Osteocyte (in vitro differentiated cells): Measurements from ENCODE around the gene C1orf159. TPM values are rescaled to one million over a fixed set of nuclear protein-coding genes. Genes with fewer than 3 reads are reported as not detected.

Experiments used
- DNase-seq: peaks from one replicate; pipeline ENCODE4 v3.0.0; 2021; ENCODE audit warnings: mixed read lengths; ENCODE audit not compliant: unreplicated experiment; ENCODE audit errors: extremely low spot score
- H3K27ac Mint-ChIP-seq: one replicate; pipeline ENCODE4 v1.8.0; 2021; ENCODE audit warnings: mild to moderate bottlenecking, mixed read lengths; ENCODE audit not compliant: unreplicated experiment
- H3K27me3 Mint-ChIP-seq: one replicate; pipeline ENCODE4 v1.8.0; 2021; ENCODE audit warnings: mixed read lengths; ENCODE audit not compliant: unreplicated experiment
- H3K36me3 Mint-ChIP-seq: one replicate; pipeline ENCODE4 v1.8.0; 2021; ENCODE audit warnings: mixed read lengths; ENCODE audit not compliant: unreplicated experiment
- H3K4me1 Mint-ChIP-seq: one replicate; pipeline ENCODE4 v1.8.0; 2021; ENCODE audit warnings: mixed read lengths; ENCODE audit not compliant: unreplicated experiment
- H3K4me3 Mint-ChIP-seq: one replicate; pipeline ENCODE4 v1.8.0; 2021; ENCODE audit warnings: mild to moderate bottlenecking, moderate library complexity, mixed read lengths; ENCODE audit not compliant: unreplicated experiment
- H3K9me3 Mint-ChIP-seq: one replicate; pipeline ENCODE4 v1.8.0; 2021; ENCODE audit warnings: mixed read lengths; ENCODE audit not compliant: unreplicated experiment
- total RNA-seq: library from RNA; stranded (reverse); gene quantifications from 2 replicates; pipeline ENCODE4 v1.2.1, GENCODE V29; 2021
- TF ChIP-seq, protein P1 (sequence below): fragments of 200-600 bp; sonication (generic); IDR thresholded peaks from 2 replicates; pipeline ENCODE4 v1.5.0; 2021; ENCODE audit warnings: antibody characterized with exemption, mild to moderate bottlenecking, moderate library complexity

C1orf159 gene
- total RNA-seq, 1 donor from 2014 or later: 16.9 TPM

DNA sequence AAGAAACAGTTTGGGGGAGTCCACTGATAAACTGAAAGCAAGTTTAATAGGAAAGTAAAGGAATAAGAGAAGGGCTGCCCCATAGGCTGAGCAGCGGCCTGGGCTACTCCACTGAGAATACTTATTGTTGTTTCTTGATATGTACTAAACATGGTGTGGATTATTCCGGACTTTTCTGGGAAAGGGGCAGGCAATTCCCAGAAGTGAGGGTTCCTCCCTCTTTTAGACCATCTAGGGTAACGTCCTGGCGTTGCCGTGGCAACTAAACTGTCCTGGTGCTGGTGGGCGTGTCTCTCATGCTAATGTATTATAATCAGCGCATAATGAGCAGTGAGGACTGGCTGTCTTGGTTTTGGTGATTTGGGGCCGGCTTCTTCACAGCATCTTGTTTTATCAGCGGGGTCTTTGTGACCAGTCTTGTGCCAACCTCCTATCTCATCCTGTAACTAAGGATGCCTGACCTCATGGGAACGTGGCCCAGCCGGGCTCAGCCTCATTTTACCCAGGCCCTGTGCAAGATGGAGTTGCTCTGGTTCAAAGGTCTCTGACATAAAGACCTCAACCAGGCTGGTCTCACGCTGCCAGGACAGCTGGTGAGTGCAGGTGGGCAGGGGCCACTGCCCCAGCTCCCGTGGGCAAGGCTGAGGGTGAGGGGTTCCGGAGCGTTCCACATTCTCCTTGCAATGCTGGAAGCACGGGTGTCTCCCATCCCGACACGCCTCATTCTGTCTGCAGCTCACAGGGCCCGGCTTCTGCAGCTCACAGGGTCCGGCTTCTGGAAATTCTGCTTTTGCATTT, 19.6 kb upstream of the C1orf159 start:
- Mint-ChIP-seq H3K36me3 (no peaks in the 10 kb centered on the region), H3K27ac (no peak overlapping the region), H3K4me1 (no peaks in the 10 kb centered on the region), H3K4me3 (no peak overlapping the region), H3K27me3 (peaks cover 4% of the 10 kb centered on the region), H3K9me3 (no peaks in the 10 kb centered on the region)
- TF ChIP-seq, protein P1, sequence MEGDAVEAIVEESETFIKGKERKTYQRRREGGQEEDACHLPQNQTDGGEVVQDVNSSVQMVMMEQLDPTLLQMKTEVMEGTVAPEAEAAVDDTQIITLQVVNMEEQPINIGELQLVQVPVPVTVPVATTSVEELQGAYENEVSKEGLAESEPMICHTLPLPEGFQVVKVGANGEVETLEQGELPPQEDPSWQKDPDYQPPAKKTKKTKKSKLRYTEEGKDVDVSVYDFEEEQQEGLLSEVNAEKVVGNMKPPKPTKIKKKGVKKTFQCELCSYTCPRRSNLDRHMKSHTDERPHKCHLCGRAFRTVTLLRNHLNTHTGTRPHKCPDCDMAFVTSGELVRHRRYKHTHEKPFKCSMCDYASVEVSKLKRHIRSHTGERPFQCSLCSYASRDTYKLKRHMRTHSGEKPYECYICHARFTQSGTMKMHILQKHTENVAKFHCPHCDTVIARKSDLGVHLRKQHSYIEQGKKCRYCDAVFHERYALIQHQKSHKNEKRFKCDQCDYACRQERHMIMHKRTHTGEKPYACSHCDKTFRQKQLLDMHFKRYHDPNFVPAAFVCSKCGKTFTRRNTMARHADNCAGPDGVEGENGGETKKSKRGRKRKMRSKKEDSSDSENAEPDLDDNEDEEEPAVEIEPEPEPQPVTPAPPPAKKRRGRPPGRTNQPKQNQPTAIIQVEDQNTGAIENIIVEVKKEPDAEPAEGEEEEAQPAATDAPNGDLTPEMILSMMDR: no peak
- no peak for DNase-seq

DNA sequence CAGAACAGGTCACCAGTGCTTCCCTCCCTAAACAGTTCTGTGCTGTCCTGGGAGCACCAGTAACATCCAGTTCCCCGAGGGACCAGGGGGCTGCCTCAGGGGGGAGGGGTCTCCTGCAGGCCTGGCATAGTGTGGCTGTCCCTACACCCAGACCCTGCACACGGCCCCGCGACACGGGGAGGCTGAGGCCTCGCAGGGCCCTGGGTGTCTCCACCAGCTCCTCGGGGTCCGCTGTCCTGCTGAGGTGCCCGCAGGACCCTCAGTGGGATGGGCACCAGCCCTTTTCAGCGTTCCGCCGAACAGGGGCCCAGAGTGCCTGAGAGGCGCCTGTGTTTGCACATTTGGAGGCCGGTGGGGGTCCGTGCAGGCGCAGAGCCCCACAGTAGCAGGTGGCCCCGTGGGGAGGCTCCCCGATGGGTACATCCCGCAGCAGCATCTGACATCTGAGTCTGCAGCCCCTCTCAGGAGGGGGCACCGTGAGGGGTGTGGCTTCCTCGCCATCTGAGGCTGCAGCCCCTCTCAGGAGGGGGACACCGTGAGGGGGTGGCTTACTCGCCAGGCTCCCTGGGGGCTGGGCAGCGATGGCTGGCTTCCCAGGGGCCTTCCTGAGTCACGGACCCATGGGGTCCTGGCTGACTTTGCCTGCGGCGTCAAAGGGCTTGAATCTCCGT, 18.5 kb upstream of the C1orf159 start:
- no peak overlapping the region for H3K27ac Mint-ChIP-seq
- TF ChIP-seq, protein P1: no peak
- H3K36me3 Mint-ChIP-seq: no peaks in the 10 kb centered on the region
- no peaks in the 10 kb centered on the region for H3K4me1 Mint-ChIP-seq
- no peaks in the 10 kb centered on the region for H3K9me3 Mint-ChIP-seq
- DNase-seq: no peak
- no peak overlapping the region for H3K4me3 Mint-ChIP-seq
- peaks cover 4% of the 10 kb centered on the region for H3K27me3 Mint-ChIP-seq

DNA sequence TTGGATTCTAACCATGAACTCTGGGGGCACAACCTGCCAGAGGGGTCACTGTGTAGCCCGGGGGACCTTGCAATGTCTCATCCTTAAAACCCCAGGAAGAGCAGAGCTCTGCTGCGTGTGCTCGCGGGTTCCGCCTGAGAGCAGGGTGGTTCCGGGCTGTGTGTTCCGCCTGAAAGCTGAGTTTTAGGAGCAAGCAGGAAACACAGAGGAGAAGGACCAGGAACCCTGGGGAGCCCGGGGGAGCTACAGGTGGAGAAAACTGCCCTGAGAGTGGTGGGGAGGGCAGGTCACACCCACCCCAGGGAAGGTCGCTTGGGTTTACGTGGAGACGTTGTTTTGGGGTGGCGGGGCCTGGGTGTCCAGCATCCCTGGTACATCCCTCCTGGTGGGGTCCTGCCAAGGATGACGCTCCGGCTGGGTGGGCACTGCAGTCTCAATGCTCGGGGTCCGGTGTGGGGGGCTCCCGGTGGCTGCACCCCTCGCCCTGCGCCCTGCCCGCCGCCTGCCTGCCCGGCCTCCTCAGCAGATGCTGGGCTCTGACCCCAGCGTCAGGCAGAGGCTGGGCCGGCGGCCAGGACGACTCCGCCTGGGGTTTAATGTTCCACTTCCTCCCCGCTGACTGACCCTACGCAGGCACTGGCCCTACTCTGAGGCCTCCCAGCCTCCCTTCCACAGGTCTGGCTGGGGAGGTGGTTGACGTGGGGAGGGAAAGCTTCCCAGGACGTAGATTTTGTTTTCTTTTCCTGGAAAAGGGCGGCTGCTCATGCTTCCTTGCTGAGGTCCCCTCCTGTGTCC, 17.3 kb upstream of the C1orf159 start:
- H3K36me3 Mint-ChIP-seq: no peaks in the 10 kb centered on the region
- no peaks in the 10 kb centered on the region for H3K4me1 Mint-ChIP-seq
- no peak overlapping the region for H3K4me3 Mint-ChIP-seq
- DNase-seq: no peak
- peaks cover 4% of the 10 kb centered on the region for H3K27me3 Mint-ChIP-seq
- H3K9me3 Mint-ChIP-seq: no peaks in the 10 kb centered on the region
- TF ChIP-seq, protein P1: no peak
- no peak overlapping the region for H3K27ac Mint-ChIP-seq

DNA sequence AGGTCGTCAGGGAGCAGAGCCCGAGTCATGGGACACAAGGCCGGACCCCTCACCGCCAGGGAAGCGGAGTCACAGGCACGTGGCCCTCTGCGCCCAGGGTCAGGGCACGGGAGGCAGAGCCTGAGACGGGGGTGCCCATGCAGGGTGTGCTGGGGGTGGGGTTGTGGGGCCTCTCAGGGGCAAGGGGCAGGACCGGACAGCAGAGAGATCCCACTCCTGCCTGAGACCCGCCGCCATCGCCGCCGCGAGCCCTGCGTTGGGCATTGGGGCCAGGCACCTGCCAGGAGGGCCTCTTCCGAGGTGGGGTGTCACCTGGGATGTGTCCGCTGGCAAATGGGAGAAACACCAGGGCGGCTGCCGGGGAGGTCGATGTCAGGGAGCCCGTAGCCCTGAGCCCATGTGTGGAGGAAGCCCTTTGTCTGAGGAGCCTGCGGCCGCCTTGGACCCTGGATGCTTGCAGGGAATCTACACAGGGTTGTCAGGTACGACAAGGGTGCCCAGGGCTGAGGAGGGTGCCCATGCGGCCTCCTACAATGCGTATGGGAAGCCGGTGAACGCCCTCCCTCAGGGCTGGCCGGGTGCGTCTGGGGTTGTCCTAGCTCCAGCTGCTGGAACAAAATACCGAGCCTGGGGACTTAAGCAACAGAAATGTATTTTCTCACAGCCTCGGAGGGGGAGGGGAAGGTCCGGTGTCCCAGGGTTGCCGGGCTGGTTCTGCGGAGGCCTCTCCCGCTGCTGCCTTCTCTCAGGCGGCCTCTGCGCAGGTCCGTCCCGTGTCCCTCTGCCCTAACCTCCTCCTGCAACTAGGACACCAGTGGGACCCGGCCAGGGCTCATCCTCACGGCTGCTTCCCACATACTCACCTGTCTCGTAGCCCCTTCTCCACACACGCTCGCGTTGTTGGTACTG, 16.4 kb upstream of the C1orf159 start:
- no peak for DNase-seq
- Mint-ChIP-seq H3K36me3 (no peaks in the 10 kb centered on the region), H3K27ac (no peak overlapping the region), H3K4me3 (no peak overlapping the region), H3K27me3 (peaks cover 4% of the 10 kb centered on the region), H3K9me3 (no peaks in the 10 kb centered on the region), H3K4me1 (no peaks in the 10 kb centered on the region)
- TF ChIP-seq, protein P1: no peak
